Fibroblast of skin of right biceps (primary cell): ENCODE measurements around the gene GNAO1.

Source experiments
- DNase-seq: peaks from one replicate; pipeline ENCODE4 v3.0.0-alpha.2; 2013

The GNAO1 gene

GRCh38 chr16:56266641-56267607 is 75.6 kb downstream of the GNAO1 start:
- no peak for DNase-seq

DNA sequence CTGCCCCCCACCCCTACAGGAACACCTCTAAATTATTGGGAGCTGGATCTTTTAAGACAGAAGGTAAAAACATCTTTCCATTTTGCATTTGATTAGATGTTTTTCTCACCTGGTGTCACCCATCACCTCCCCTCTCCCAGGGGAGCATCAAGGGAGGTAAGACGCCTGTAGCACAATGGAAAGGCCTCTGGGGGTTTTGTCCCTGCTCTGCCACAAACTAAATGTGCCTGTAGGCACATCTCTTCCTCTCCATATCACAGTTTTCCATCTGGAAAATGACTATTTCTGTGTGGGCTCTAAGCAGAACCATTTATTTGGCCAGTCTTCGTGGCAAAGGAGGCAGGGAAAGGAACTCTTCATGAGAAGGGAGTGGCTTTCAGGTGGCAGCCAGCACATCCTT is 76.6 kb downstream of the GNAO1 start:
- no peak for DNase-seq

DNA sequence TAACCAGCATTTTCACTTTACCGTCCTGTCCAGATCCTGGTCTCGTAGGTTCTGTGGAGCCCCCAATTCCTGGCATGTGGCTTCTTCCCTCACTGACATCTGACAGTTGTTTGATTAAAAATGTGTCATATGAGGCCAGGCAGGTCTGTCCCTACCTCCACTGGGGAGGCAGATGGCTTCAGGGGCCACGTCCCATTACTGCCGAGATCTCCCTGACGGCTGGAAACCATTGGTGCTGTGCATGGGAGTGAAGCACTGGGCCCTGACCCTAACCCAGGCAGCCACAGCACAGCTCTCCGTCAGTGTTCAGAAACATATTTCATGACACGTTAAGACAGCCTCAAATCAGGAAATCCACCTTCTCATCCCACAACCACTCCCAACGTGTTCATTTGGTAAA is 77.5 kb downstream of the GNAO1 start:
- DNase-seq, result no peak

DNA sequence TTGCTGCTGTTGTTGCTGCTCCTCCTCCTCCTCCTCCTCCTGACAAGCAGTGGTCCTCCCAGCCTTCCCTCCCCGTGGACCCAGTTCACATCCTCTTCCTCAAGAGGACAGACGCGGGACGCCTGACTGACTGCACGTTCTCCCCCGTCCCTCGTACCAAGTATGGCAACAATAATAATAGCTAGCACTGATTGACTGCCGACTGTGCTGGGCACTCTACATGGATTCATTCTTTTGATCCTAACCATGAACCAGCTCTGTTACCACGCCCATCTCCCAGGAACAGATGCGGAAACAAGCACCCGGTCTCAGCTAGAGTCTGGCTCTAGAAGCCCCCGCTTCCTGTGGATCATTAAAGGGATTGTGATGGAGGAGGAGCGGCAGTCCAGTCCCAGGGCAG is 78.0 kb downstream of the GNAO1 start:
- DNase-seq, result no peak

GRCh38 chr16:56269811-56270684 is 78.8 kb downstream of the GNAO1 start:
- DNase-seq, result peak; percentile 99

DNA sequence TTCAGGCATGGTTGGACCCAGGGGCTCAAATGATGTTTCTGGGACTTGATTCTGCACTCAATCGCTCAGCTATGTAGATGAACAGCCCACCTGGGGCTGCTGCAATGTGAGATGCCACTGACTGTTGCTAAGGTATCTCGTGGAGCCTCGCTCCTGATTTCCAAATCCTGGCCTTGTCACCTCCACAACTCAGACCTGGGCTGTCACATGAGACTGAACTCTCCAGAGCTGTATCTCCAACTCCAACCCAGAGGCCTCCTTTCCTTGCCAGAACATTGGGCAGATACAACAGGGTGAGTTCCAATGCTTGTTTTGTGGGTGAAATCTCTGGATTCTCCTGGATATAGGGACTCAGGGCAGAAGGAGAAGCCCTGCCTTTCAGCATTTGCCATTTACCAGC is 79.5 kb downstream of the GNAO1 start:
- DNase-seq, result no peak

GRCh38 chr16:56272583-56272894 is 81.2 kb downstream of the GNAO1 start:
- DNase-seq, result no peak

DNA sequence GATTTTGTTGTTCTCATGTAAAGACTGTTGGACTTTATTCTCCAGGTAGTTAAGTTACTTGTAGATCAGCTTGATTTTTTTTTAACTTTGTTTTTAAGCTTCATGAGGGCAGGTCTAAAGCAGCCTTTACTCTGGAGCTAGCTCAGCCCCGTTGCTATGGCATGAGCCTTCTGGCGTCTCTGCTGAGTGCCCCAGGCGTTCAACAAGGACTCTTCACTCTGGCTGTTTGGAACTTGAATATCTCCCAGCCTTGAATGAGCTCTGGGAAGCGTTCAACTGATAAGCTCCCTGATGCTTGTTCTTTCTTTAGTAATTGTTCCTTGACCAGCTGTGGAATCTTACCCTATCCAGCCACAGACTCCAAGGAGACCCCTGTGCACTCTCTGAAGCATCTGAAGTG is 82.3 kb downstream of the GNAO1 start:
- no peak for DNase-seq

DNA sequence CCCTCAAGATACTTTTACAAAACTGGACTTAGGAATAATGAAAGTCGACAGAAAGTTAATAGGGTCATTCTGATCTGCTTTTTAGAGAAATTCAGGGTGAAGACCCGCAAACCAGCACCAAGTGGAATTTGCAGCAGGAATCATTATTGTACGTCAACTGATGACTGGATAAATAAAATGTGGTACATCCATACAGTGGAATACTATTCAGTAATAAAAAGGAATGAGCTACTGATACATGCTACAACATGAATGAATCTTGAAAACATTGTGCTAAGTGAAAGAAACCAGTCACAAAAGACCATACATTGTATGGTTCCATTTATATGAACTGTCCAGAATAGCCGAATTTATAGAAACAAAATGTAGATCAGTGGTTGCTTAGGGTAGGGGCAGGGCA is 83.1 kb downstream of the GNAO1 start:
- no peak for DNase-seq

DNA sequence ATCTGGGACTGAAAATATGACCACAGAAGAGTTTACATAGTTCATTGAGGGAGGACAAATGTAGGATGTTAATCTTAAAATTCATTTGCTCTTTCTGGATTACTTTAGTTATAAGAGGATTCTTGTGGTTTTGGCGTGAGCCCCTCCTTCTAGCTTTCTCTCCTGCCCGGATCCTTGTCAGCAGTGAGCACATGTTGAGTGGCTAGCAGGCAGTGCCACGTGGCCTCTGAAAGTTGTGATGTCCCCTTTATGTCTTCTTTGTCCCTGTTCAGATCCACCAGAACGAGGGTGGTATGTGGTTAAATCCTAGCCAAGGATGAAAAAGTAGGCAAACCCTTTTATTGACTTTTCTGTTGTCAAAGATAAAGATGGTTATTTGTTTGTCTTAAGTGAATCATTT is 83.8 kb downstream of the GNAO1 start:
- peak; percentile 45 for DNase-seq

- DNase-seq, result no peak
Observed at GRCh38 chr16:56275801-56276200, 84.5 kb downstream of the GNAO1 start.

DNA sequence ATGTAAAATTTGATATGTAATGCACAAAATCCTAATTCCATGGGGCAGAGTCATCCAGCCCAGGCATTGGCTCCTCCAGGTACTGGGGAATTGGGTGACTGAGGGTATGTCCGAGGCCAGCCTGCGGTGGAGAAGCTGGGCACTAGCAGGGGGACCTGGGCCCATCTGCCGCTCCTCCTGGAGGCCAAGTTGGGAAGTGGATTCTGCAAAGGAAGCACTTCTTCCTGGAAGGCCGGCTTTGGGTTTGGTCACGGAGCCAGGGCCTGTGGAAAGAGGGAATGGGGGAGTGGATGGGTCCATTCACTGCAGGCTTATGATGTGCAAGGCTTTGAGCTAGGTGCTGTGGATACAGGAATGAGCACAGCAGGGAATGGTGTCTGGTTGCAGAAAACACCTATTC is 85.8 kb downstream of the GNAO1 start:
- peak; percentile 24 for DNase-seq

- no peak for DNase-seq
Observed at GRCh38 chr16:56278196-56278855, 87.0 kb downstream of the GNAO1 start.

DNA sequence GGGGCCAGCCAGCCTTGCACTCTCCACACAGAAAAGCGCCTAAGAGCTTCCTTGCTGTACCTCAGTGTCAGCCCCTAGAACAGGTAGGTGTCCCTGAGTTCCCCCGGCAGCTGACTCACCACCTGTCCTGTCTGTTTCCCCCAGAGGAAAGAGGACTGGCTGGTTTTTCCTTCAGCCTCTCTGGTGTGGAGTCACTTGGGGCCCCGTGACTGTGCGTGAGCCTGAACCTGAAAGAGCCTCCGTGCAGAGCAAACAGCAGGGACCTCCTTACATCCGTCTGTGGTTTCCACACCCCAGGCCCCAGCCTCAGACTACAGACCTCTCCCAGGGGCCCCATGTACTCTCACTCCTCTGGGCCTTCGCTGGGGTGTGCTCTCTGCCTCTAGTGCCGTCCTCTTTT is 87.8 kb downstream of the GNAO1 start:
- no peak for DNase-seq

DNA sequence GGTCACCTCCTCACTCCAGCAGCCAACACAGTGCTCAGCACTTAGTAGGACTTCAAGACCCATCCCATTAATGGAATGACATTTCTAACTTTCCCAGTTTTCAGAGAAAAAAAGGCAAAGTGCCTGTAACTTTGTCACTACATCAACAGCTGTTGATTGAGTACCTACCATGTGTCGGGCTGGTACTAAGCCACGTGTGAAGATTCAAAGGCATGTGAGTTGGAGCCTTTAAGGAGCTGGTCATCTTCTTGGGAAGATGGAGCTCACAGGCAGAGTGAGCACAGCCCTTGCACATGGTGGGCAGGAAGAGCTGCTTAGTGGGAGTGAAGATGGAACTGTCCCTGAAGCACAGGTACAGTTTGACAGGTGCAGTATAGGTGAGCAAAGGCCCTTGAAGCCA is 88.6 kb downstream of the GNAO1 start:
- DNase-seq, result no peak

DNA sequence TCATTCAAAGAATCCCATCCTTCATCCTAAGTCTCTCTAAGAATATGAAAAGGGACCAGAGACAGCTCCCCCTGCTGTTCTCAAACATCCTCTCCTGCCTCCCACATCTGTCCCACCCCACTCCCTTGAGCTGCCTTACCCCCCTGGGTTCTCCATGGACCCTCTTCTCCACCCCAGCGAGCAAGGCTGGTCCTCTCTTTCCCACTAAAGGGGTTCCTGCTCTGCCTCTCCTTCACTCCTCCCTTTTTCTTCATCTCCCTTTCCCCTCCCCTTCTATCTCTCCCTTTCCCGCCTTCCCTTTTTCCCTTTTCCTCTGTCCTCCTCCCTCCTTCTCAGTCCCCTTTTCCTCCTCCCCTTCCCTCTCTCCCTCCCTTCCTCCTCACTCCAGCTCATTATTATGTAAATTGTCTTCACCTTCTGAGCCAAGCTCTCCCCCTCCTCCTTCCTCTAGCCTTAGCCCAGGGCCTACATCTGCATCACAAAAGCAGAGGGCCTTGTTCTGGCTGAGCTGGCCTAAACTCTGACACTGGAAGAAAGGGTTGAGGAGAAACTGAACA is 90.0 kb downstream of the GNAO1 start:
- no peak for DNase-seq

GRCh38 chr16:56282451-56282850 is 91.2 kb downstream of the GNAO1 start:
- no peak for DNase-seq

- no peak for DNase-seq
Observed at GRCh38 chr16:56284521-56284920, 93.2 kb downstream of the GNAO1 start.

DNA sequence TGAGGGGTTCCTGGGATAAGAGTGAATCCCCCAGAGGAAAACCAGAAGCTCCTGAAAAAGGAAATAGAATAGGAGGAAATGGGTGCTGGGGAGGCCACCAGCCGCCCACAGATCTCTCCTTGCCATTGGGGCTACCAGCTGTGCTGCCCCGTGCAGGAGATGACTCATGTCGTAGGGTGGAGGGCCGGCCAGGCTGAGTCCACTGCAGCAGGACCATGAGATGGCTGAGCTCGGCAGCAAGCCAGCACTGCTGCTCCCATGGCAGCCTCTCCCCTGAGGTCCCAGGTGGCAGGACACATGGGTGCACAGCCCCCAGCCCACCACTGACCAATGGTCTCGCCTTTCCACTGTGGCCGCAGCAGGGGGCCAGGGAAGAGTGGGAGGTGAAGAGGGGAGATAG is 95.5 kb downstream of the GNAO1 start:
- DNase-seq, result no peak

DNA sequence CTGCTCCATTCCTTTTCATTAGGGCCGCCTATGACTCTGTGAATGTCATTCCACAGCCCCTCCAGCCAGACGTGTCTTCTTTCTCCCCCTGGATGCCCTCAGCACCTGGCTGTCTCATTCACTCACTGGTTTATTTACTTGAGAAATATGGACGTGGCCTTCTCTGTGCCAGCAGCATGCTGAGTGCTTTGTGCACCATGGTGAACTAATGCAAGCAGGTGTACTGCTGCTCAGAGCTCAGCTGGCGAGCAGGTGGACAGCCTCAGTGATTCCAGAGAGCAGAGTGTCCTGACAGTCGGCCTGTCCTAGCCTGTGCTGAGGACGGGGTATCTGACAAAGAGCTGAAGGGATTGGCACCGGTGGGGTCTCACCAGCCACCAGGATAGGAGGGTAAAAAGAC is 96.7 kb downstream of the GNAO1 start:
- DNase-seq, result no peak

- no peak for DNase-seq
Observed at GRCh38 chr16:56289416-56289815, 98.1 kb downstream of the GNAO1 start.

DNA sequence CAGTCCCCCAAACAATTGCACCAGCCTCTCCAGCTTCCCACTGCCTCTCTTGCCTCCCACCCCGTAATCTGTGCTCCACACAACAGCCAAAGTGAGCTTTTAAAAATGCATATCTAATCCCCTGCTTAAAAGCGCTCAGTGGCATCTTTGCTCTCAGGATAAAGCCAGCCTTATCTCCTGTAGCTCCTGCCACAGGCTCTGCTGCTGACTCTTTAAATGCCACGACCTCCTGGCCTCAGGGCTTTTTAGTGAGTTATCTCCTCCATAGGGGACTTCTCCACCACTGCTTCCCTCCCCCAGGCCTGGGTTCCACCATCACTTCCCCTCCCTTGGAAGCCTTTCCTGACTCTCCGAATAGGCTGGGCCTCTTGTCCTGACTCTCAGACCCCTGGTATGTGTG is 98.6 kb downstream of the GNAO1 start:
- DNase-seq, result no peak

DNA sequence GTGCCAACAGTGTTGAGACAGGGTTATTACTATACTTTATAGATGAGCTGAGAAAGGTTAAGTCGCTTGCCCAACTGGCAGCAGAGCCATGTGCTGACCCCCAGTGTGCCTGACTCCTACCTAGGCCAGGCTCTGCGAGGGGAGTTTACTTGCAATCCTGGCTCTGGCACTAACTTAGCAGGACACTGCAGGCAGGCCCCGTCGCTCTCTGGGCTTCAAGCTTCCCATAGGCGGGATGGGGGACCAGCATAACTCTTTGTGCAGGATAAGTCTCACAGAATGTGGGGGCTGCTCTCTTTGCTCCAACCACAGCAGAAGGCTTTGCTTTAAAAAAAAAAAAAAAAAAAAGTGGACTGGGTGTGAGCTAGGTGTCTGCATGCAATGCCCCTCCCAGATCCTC is 102.7 kb downstream of the GNAO1 start:
- DNase-seq, result no peak
